Stimulated activated CD8-positive, alpha-beta memory T cell treated with anti-CD3 and anti-CD28 coated beads, Interleukin-12 subunit alpha, Interleukin-12 subunit beta, amount 100 ng/mL, for 24 hours (primary cell): ENCODE data around the gene TEX44.
A peak's percentile ranks its signal among the peaks of the same experiment; 100 is the strongest.

Experiments
- DNase-seq: peaks from one replicate; pipeline ENCODE4 v3.0.0-alpha.2; 2020; ENCODE audit errors: extremely low read depth

TEX44 gene

DNA sequence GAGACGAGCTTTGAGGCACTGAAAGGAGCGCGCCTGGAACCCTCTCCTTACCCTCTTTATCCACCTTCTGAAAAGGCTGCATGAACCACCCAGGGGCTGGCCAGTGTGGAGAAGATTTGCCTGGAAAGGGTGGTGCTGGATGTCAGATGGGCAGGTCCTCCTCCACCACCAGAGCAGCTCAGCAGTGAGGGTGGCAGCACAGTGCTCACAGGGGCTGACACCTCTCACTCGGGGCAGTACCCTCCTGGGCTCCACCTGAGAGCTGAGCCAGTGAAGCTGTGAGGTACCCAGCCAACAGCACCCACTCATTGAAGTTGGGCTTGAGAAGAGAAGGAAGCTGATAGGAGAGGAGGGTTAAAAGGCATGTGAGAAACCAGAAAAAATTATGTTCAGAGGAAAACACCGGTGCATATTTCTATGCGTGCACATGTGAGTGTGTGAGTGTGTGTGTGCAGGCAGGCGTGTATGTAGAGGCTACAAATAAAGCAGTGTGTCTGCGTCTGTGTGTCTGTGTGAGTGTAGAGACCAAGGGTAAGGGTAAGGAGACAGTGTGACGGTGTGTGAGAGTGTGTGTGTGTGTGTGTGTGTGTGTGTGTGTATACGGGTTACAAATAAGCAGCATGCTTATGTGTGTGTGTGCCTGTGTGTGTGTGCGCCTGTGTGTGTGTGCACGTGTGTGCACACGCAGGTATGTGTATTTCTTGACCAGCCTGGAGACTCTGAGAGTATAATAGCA is 40.7 kb downstream of the TEX44 start:
- DNase-seq = no peak

DNA sequence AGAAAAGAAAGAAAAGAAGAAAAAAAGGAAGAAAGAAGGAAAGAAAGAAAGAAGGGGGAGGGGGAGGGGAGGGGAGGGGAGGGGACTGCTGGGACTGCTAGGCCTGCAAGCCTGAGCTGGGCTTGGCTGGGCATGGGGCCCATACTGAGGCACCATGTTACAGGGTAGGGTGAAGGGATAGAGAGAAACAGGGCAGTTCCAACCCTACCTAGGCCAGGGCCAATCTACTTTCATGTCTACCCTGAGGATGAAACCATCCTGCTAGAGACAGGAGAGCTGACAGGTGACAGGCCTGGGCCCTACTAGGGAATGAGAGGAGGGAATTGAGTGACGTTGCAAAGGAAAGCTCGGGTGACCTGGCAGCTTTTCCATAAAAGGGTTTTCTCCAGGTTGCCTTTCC is 41.7 kb downstream of the TEX44 start:
- no peak for DNase-seq

DNA sequence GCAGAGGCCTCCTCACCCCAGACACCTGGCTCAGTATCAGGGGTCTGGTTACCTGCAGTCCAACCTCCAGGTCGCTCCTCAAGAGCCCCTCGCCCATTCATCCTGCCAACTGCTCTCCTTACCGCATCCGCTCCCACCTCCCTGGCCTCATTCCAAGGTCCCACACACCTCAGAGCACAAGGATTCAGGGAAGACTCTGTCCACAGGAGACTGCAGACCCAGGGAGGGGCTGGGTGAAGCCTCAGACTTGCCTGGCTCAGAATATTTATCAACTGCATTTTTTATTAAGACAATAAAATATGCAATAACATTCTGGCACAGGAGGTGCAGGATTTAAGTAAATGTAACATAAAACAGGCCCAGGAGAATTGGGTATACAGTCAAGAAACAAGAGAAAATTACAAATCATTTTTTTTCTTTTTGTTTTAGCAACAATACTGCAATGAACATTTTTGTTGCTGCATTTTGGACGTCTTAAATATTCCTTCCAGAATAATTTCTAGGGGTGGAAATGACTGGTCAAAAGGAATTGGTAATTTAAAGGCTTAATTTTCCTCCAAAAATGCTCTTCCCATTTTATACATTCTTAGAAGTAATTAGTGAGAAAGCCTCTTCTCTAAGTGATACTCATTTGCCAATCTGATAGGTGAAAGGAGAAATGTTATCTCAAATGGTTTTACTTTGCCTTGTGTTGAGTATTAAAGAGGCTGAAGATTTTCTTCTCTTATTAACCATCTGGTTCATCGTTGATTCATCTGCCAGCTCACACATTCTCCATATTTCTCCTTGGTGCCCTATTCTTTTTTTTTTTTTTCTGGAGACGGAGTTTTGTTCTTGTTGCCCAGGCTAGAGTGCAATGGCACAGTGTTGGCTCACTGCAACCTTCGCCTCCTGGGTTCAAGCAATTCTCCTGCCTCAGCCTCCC is 42.5 kb downstream of the TEX44 start:
- DNase-seq = no peak

DNA sequence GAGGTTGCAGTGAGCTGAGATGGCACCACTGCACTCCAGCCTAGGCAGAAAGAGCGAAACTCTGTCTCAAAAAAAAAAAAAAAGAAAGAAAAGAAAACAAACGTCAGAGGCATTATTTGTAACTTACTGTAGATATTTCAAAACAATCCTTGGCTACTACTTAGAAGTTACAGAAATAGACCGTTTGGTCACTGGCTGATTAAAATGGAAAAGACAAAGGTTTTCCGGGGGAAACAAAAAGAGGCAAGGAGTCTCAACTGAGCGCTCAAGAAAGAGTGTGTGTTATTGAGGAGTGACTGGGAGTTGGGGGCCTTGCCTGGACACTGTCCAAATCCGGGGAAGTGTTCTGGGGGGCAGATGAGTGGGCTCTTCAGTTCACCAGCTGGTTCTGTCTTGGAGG is 47.6 kb downstream of the TEX44 start:
- DNase-seq = no peak

DNA sequence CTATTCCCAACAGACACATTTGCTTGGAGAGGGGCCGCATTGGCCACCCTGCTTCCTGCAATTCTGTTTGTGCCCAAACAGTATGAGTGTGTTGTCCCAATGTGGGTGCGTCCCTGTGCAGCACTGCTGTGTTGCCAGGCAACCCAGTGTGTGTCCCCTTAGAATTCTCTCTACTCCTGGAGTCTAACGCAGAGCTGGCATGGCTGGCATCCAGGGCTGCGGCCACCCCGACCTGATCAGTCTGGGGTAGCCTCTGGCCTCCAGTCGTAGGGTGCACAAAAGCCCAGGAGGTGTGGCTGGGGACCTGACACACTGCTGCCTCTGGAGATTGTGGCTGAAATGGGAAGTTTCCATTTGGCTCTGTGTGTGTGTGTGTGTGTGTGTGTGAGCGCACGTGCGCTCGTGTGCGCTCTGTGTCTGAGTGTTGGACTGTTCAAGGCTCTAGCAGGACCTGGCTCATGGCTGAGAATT is 48.0 kb downstream of the TEX44 start:
- no peak for DNase-seq

DNA sequence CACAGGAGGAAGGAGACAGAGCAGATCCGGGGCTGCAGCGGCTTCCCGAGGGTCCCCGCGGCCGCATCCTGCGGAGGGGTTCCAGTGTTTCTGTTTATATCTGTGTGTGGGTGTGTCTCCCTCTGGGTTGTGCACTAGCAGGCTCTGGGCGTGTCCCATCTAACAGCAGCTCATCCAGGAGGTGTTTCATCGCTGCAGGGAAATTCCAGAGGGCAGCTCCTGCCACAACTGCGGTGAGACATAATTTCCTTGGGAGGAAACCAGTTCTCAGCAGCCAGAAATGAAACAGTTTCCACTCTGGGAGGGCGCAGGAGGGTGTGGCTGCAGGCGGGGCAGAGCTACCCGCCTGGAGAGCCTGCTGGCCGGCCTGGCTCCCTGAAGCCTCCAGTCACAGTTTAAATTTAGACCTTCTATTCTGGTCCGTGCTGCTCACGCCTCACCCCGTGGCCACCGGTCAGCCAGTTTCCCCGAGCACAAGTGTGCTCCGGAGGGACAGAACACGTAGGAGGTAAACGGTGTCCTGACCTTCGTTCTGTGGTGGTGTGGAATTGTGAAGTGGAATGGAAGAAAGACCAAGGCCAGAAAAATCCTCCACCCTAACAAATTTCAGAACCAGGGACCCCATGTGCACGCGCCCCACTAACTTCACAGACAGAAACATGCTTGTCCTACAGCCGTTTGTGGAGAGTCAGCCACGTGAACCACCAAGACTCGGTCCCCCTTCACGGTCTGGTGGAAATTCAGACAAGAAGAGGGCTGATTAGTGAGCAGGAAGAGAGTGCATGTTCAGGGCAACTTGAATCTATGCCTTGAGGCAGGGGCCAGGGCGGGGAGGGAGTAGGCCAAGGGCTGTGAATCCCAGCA is 50.2 kb downstream of the TEX44 start:
- DNase-seq = peak; percentile 17

DNA sequence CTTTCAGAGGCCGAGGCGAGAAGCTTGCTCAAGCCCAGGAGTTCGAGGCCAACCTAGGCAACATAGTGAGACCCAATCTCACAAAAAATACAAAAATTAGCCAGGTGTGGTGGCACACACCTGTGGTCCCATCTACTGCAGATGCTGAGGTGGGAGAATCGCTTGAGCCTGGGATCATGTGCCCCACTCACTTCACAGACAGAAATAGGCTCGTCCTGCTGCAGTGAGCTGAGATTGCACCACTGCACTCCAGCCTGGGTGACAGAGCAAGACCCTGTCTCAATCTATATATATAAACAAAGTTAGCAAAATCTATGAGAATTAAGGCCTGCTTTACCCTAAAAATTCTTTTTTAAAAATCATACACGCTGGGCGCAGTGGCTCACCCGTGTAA is 50.8 kb downstream of the TEX44 start:
- no peak for DNase-seq
